Measurements from ENCODE around the gene ALMS1. TPM values are rescaled to one million over a fixed set of nuclear protein-coding genes. Genes with fewer than 3 reads are reported as not detected.

The ALMS1 gene
- total RNA-seq, 6 donors from 2014 or later: 15.2 to 56.6 (median 25.7) TPM

DNA sequence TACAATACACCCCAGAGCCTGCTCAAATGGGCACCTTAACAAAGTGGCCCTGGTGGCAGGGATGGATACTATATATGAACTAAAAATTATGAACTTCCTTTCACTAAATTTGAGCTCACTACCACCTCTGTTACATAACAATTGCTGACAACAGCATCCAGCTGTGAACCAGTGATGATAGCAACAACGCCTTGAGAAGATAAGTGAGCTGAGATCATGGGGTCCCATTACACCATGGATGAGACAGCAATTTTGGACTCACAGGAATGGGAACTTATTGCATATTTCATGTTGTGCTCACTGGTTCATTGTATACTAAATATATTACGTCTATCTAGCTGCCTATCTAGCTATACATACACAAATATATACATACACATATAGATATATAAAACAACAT, 16.9 kb upstream of the ALMS1 start:
- Histone ChIP-seq H3K4me3 (no peak overlapping the region), H3K27me3 (no peaks in the 10 kb centered on the region), H3K27ac (no peak overlapping the region), H3K4me1 (no peaks in the 10 kb centered on the region), H3K9me3 (no peaks in the 10 kb centered on the region), H3K36me3 (no peaks in the 10 kb centered on the region)
- TF ChIP-seq POLR2A (IDR thresholded peaks at IDR 0.05) (no peak), POLR2AphosphoS5 (IDR thresholded peaks at IDR 0.05) (no peak), CTCF (IDR thresholded peaks at IDR 0.05) (no peak), EP300 (IDR thresholded peaks at IDR 0.05) (no peak)
- DNase-seq: no peak
- WGBS, 2 donors: 66 to 79% methylated on average over 2 of the region's 2 CpGs
- ATAC-seq (ENCODE audit: low FRiP score in 2 of 2): no peak

GRCh38 chr2:73370348-73370747, 15.3 kb upstream of the ALMS1 start:
- no peaks in the 10 kb centered on the region for H3K36me3 ChIP-seq
- H3K27me3 ChIP-seq: no peaks in the 10 kb centered on the region
- DNase-seq (no peak), ATAC-seq (ENCODE audit: low FRiP score in 2 of 2) (no peak)
- H3K4me3 ChIP-seq: no peak overlapping the region
- no peaks in the 10 kb centered on the region for H3K4me1 ChIP-seq
- WGBS, 2 donors: 84 to 90% methylated on average over 3 of the region's 3 CpGs
- H3K27ac ChIP-seq: no peak overlapping the region
- no peaks in the 10 kb centered on the region for H3K9me3 ChIP-seq
- no peak for TF ChIP-seq CTCF (IDR thresholded peaks at IDR 0.05)
- TF ChIP-seq POLR2A (IDR thresholded peaks at IDR 0.05): no peak
- TF ChIP-seq POLR2AphosphoS5 (IDR thresholded peaks at IDR 0.05): no peak
- no peak for TF ChIP-seq EP300 (IDR thresholded peaks at IDR 0.05)

GRCh38 chr2:73373344-73373743, 12.3 kb upstream of the ALMS1 start:
- Histone ChIP-seq H3K27me3 (no peaks in the 10 kb centered on the region), H3K27ac (no peak overlapping the region), H3K4me1 (no peaks in the 10 kb centered on the region), H3K36me3 (no peaks in the 10 kb centered on the region), H3K9me3 (peaks cover 0 to 6% (median 0%) of the 10 kb centered on the region in 4 donors), H3K4me3 (no peak overlapping the region)
- TF ChIP-seq CTCF (IDR thresholded peaks at IDR 0.05) (no peak), EP300 (IDR thresholded peaks at IDR 0.05) (no peak), POLR2AphosphoS5 (IDR thresholded peaks at IDR 0.05) (no peak), POLR2A (IDR thresholded peaks at IDR 0.05) (no peak)
- ATAC-seq (ENCODE audit: low FRiP score in 2 of 2): no peak
- no peak for DNase-seq
- WGBS, 2 donors: 77% methylated on average over 2 of the region's 2 CpGs

GRCh38 chr2:73374269-73374668, 11.4 kb upstream of the ALMS1 start:
- H3K27ac ChIP-seq: no peak overlapping the region

More at GRCh38 chr2:73374269-73374668, 11.4 kb upstream of the ALMS1 start:
- no peaks in the 10 kb centered on the region for H3K27me3 ChIP-seq
- WGBS, 2 donors: 71 to 76% methylated on average over 1 of the region's 1 CpG
- no peak overlapping the region for H3K4me3 ChIP-seq
- ATAC-seq (ENCODE audit: low FRiP score in 2 of 2) (no peak), DNase-seq (no peak)
- TF ChIP-seq POLR2AphosphoS5 (IDR thresholded peaks at IDR 0.05) (no peak), POLR2A (IDR thresholded peaks at IDR 0.05) (no peak), CTCF (IDR thresholded peaks at IDR 0.05) (no peak)
- no peaks in the 10 kb centered on the region for H3K36me3 ChIP-seq
- no peaks in the 10 kb centered on the region for H3K4me1 ChIP-seq
- H3K9me3 ChIP-seq: peaks cover 0 to 6% (median 0%) of the 10 kb centered on the region in 4 donors
